HCT116 (cell line): ENCODE measurements around the gene FXYD1. TPM values are rescaled to one million over a fixed set of nuclear protein-coding genes. Genes with fewer than 3 reads are reported as not detected.

Source experiments
- ATAC-seq: fragments of 200-7000 bp; cut with Tn5 transposase; 2 replicates; pipeline ENCODE4 v1.9.1; 2020; ENCODE audit warnings: mild to moderate bottlenecking, moderate library complexity
- BruUV-seq: library from RNA; stranded (reverse); fragments of 400-500 nt; replicated peaks from 2 replicates; lab custom pipeline; 2021; lab: Mats Ljungman, UMichigan
- CTCF ChIA-PET: fragments of 300-600 bp; sonication (Branson Sonifier 250); formaldehyde crosslinking; loops from one replicate; lab custom pipeline; 2021; ENCODE audit warnings: antibody characterized with exemption; lab: Charles Lee
- POLR2A ChIA-PET: fragments of 300-600, 350-600 bp; sonication (Branson Sonifier 250); formaldehyde crosslinking; loops from one replicate; lab custom pipeline; 2021; ENCODE audit warnings: antibody characterized with exemption; lab: Charles Lee
- RAD21 ChIA-PET, 2 experiments: fragments of 300-600 bp; sonication (Branson Sonifier 250); formaldehyde crosslinking; loops; one replicate each; lab custom pipeline; 2023; ENCODE audit warnings: low total read pairs in 2 of 2; ENCODE audit not compliant: uncharacterized antibody in 2 of 2, unreplicated experiment in 2 of 2, low non-redundant PET in 1 of 2; lab: Charles Lee
- DNase-seq: peaks from one replicate; pipeline ENCODE4 v3.0.0-alpha.2; 2010; ENCODE audit warnings: low read depth, low spot score
- H2AFZ ChIP-seq: fragments of 200-600 bp; shearing (Covaris generic), sonication (generic); 2 replicates; pipeline ENCODE4 v1.6.1; 2017; ENCODE audit warnings: low read depth, mixed run types, mixed read lengths, antibody characterized with exemption, low read length; ENCODE audit not compliant: poor library complexity, severe bottlenecking
- H3K27ac ChIP-seq: 2 replicates; pipeline ENCODE4 v1.5.1; 2012; ENCODE audit warnings: low read depth, low read length
- H3K27me3 ChIP-seq: fragments of 200-600 bp; sonication (generic); 2 replicates; pipeline ENCODE4 v1.6.1; 2016; ENCODE audit warnings: mixed run types, low read length, mixed read lengths; ENCODE audit not compliant: insufficient read depth
- H3K36me3 ChIP-seq, 2 experiments: fragments of 200-500 bp in 1 of 2; fragments of 200-600 bp in 1 of 2; sonication (Bioruptor generic) in 1 of 2; sonication (generic) in 1 of 2; 2 replicates each; pipeline versions ENCODE4 v1.5.1 to v1.6.1; 2014 to 2016; ENCODE audit warnings: low read length in 2 of 2, inconsistent platforms in 1 of 2, mixed read lengths in 1 of 2, mixed run types in 1 of 2; ENCODE audit not compliant: insufficient read depth in 2 of 2, control insufficient read depth in 1 of 2
- H3K4me1 ChIP-seq, 2 experiments: fragments of 200-600 bp in 1 of 2; sonication (generic) in 1 of 2; 2 replicates each; pipeline versions ENCODE4 v1.5.1 to v1.6.1; 2012 to 2017; ENCODE audit warnings: low read length in 2 of 2, inconsistent platforms in 1 of 2, mild to moderate bottlenecking in 1 of 2, mixed read lengths in 1 of 2, mixed run types in 1 of 2, moderate library complexity in 1 of 2; ENCODE audit not compliant: insufficient read depth in 2 of 2, control insufficient read depth in 1 of 2
- H3K4me2 ChIP-seq: fragments of 200-600 bp; sonication (generic); 2 replicates; pipeline ENCODE4 v1.6.1; 2017; ENCODE audit warnings: mixed run types, low read length, mixed read lengths
- H3K4me3 ChIP-seq, 2 experiments: fragments of 200-600 bp in 1 of 2; sonication (generic) in 1 of 2; replicated peaks in 1 of 2; 2 replicates each; pipeline ENCODE4 v1.5.1; 2011 to 2016; ENCODE audit warnings: low read length in 2 of 2, control low read depth in 1 of 2, low read depth in 1 of 2, mild to moderate bottlenecking in 1 of 2, mixed read lengths in 1 of 2, mixed run types in 1 of 2
- H3K79me2 ChIP-seq: fragments of 200-600 bp; sonication (generic); 2 replicates; pipeline ENCODE4 v1.6.1; 2017; ENCODE audit warnings: mild to moderate bottlenecking, mixed run types, low read length, moderate library complexity, mixed read lengths; ENCODE audit not compliant: insufficient read depth
- H3K9ac ChIP-seq: fragments of 200-600 bp; sonication (generic); 2 replicates; pipeline ENCODE4 v1.6.1; 2016; ENCODE audit warnings: low read length, mixed read lengths
- H3K9me2 ChIP-seq: fragments of 200-600 bp; sonication (generic), shearing (Covaris generic); 2 replicates; pipeline ENCODE4 v1.6.1; 2017; ENCODE audit warnings: mixed run types, mild to moderate bottlenecking, moderate library complexity; ENCODE audit not compliant: insufficient read depth
- H3K9me3 ChIP-seq, 2 experiments: fragments of 200-500 bp in 1 of 2; fragments of 200-600 bp in 1 of 2; sonication (Bioruptor generic) in 1 of 2; sonication (generic) in 1 of 2; 2 replicates each; pipeline ENCODE4 v1.6.1; 2014 to 2017; ENCODE audit warnings: low read length in 2 of 2, mixed read lengths in 2 of 2, inconsistent platforms in 1 of 2, low read depth in 1 of 2, mild to moderate bottlenecking in 1 of 2, mixed run types in 1 of 2, moderate library complexity in 1 of 2; ENCODE audit not compliant: control insufficient read depth in 1 of 2, insufficient read depth in 1 of 2
- H4K20me1 ChIP-seq: fragments of 200-600 bp; sonication (generic), shearing (Covaris generic); 2 replicates; pipeline ENCODE4 v1.6.1; 2017; ENCODE audit warnings: mixed run types, mild to moderate bottlenecking, moderate library complexity; ENCODE audit not compliant: insufficient read depth
- CBX3 ChIP-seq: IDR thresholded peaks from 2 replicates; pipeline ENCODE4 v1.6.1; 2012; ENCODE audit warnings: low read depth
- CEBPB ChIP-seq: IDR thresholded peaks from 2 replicates; pipeline ENCODE4 v1.6.1; 2012; ENCODE audit warnings: low read depth
- CTCF ChIP-seq, 3 experiments: fragments of 200-600 bp in 1 of 3; sonication (generic) in 1 of 3; IDR thresholded peaks in 2 of 3; conservative IDR thresholded peaks in 1 of 3; 2 replicates each; pipeline ENCODE4 v1.5.1; 2012 to 2017; ENCODE audit warnings: low read depth in 2 of 3, low read length in 2 of 3, antibody characterized with exemption in 1 of 3, borderline replicate concordance in 1 of 3, control low read depth in 1 of 3, mild to moderate bottlenecking in 1 of 3, mixed read lengths in 1 of 3, mixed run types in 1 of 3, moderate library complexity in 1 of 3; ENCODE audit not compliant: insufficient read depth in 1 of 3
- EGR1 ChIP-seq: IDR thresholded peaks from 2 replicates; pipeline ENCODE4 v1.6.1; 2012; ENCODE audit warnings: low read depth
- EZH2 ChIP-seq: fragments of 200-600 bp; sonication (generic); IDR thresholded peaks from 2 replicates; pipeline ENCODE4 v1.6.1; 2017; ENCODE audit warnings: antibody characterized with exemption, mixed run types
- EZH2phosphoT487 ChIP-seq: fragments of 200-600 bp; IDR thresholded peaks from 2 replicates; pipeline ENCODE4 v1.6.1; 2018; ENCODE audit warnings: antibody characterized with exemption, borderline replicate concordance
- FOSL1 ChIP-seq: IDR thresholded peaks from 2 replicates; pipeline ENCODE4 v1.6.1; 2012; ENCODE audit warnings: low read depth
- JUND ChIP-seq: IDR thresholded peaks from 2 replicates; pipeline ENCODE4 v1.6.1; 2012
- RAD21 ChIP-seq: IDR thresholded peaks from 2 replicates; pipeline ENCODE4 v1.6.1; 2012; ENCODE audit warnings: low read depth, mild to moderate bottlenecking
- SIN3A ChIP-seq: IDR thresholded peaks from 2 replicates; pipeline ENCODE4 v1.6.1; 2012; ENCODE audit warnings: low read depth
- SP1 ChIP-seq: IDR thresholded peaks from 2 replicates; pipeline ENCODE4 v1.6.1; 2012; ENCODE audit warnings: low read depth
- TCF7L2 ChIP-seq: IDR thresholded peaks from 2 replicates; pipeline ENCODE4 v1.7.0; 2011; ENCODE audit warnings: borderline replicate concordance, inconsistent platforms; ENCODE audit not compliant: insufficient read depth, insufficient read length; ENCODE audit errors: extremely low read depth
- ZFX ChIP-seq: fragments of 450-650 bp; IDR thresholded peaks from 2 replicates; pipeline ENCODE4 v1.6.1; 2017
- ZNF274 ChIP-seq: fragments of 200-500 bp; sonication (Bioruptor generic); IDR thresholded peaks from 2 replicates; pipeline ENCODE4 v1.6.1; 2014; ENCODE audit warnings: mild to moderate bottlenecking, low read depth, low read length, inconsistent platforms
- intact Hi-C: fragments of 100-400 bp; cut with micrococcal nuclease; formaldehyde crosslinking; loops from 2 replicates; pipeline ENCODE4 v1.10.0; 2022
- total RNA-seq: library from RNA; stranded (reverse); gene quantifications from one replicate; pipeline ENCODE4 v1.2.1, GENCODE V29; 2021; ENCODE audit not compliant: unreplicated experiment
- TF ChIP-seq, protein P1 (sequence below): IDR thresholded peaks from 2 replicates; pipeline ENCODE4 v1.6.1; 2012
- TF ChIP-seq, protein P2 (sequence below): IDR thresholded peaks from 2 replicates; pipeline ENCODE4 v1.6.1; 2012; ENCODE audit warnings: low read depth

FXYD1 gene
- total RNA-seq, 1 experiment from 2014 or later: 7.8 TPM

GRCh38 chr19:35169221-35169995, 30.8 kb downstream of the FXYD1 start:
- no peaks in the 10 kb centered on the region for H3K9me2 ChIP-seq
- H2AFZ ChIP-seq: no peak overlapping the region
- H3K4me1 ChIP-seq: peaks cover 20 to 48% of the 10 kb centered on the region in 2 experiments
- no peak overlapping the region for H3K4me3 ChIP-seq
- no peak for ATAC-seq
- POLR2A ChIA-PET: interaction anchor here (0.6 kb wide), 1 partner anchor 33 kb away, joined by 8 read pairs; no protein-coding TSS in a partner anchor
- DNase-seq: no peak
- no TSS peak for BruUV-seq
- H3K36me3 ChIP-seq: peaks cover 0 to 13% of the 10 kb centered on the region in 2 experiments; a peak in 2 of 4 replicates
- H3K9ac ChIP-seq: no peak overlapping the region
- no peak overlapping the region for H3K27ac ChIP-seq
- TF ChIP-seq RAD21 (no peak), EZH2phosphoT487 (no peak), CEBPB (no peak), CTCF (IDR thresholded peaks at IDR 0.05 in 2 of 3, conservative IDR thresholded peaks at IDR 0.05 in 1 of 3; ENCODE audit: borderline replicate concordance in 1 of 3, insufficient read depth in 1 of 3, low read depth in 2 of 3, low read length in 2 of 3) (no peak), SP1 (no peak), CBX3 (no peak), SIN3A (no peak), EZH2 (no peak), ZFX (no peak), EGR1 (no peak), JUND (no peak), TCF7L2 (no peak), ZNF274 (no peak), FOSL1 (no peak)
- TF ChIP-seq, protein P1, sequence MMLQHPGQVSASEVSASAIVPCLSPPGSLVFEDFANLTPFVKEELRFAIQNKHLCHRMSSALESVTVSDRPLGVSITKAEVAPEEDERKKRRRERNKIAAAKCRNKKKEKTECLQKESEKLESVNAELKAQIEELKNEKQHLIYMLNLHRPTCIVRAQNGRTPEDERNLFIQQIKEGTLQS: no peak
- TF ChIP-seq, protein P2, sequence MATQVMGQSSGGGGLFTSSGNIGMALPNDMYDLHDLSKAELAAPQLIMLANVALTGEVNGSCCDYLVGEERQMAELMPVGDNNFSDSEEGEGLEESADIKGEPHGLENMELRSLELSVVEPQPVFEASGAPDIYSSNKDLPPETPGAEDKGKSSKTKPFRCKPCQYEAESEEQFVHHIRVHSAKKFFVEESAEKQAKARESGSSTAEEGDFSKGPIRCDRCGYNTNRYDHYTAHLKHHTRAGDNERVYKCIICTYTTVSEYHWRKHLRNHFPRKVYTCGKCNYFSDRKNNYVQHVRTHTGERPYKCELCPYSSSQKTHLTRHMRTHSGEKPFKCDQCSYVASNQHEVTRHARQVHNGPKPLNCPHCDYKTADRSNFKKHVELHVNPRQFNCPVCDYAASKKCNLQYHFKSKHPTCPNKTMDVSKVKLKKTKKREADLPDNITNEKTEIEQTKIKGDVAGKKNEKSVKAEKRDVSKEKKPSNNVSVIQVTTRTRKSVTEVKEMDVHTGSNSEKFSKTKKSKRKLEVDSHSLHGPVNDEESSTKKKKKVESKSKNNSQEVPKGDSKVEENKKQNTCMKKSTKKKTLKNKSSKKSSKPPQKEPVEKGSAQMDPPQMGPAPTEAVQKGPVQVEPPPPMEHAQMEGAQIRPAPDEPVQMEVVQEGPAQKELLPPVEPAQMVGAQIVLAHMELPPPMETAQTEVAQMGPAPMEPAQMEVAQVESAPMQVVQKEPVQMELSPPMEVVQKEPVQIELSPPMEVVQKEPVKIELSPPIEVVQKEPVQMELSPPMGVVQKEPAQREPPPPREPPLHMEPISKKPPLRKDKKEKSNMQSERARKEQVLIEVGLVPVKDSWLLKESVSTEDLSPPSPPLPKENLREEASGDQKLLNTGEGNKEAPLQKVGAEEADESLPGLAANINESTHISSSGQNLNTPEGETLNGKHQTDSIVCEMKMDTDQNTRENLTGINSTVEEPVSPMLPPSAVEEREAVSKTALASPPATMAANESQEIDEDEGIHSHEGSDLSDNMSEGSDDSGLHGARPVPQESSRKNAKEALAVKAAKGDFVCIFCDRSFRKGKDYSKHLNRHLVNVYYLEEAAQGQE: no peak
- no peak overlapping the region for H3K4me2 ChIP-seq
- intact Hi-C loops: no loop called here
- no peaks in the 10 kb centered on the region for H3K27me3 ChIP-seq
- H4K20me1 ChIP-seq: no peaks in the 10 kb centered on the region
- no peaks in the 10 kb centered on the region for H3K9me3 ChIP-seq
- RAD21 ChIA-PET: no interaction called here
- no peaks in the 10 kb centered on the region for H3K79me2 ChIP-seq
- CTCF ChIA-PET: no interaction called here
